RWPE1 (cell line): Measurements from ENCODE around the gene SCAMP4.

Experiments
- CTCF ChIA-PET: fragments of 350-600 bp; sonication (Branson Sonifier 250); formaldehyde crosslinking; extraction: SDS; loops from one replicate; lab custom pipeline; 2021; lab: Yijun Ruan, JAX
- POLR2A ChIA-PET: fragments of 400-600 bp; formaldehyde crosslinking; extraction: SDS; loops from one replicate; lab custom pipeline; 2020; ENCODE audit warnings: antibody characterized with exemption; ENCODE audit not compliant: low non-redundant PET; lab: Yijun Ruan, JAX
- DNase-seq: peaks from one replicate; pipeline ENCODE4 v3.0.0; 2012; ENCODE audit warnings: low spot score
- H3K27ac ChIP-seq: fragments of 450-650 bp; 2 replicates; pipeline ENCODE4 v1.5.1; 2017
- TF ChIP-seq, protein P1 (sequence below): fragments of 450-650 bp; conservative IDR thresholded peaks from 2 replicates; pipeline ENCODE4 v1.5.1; 2017; ENCODE audit warnings: low read depth, mild to moderate bottlenecking

The SCAMP4 gene, protein sequence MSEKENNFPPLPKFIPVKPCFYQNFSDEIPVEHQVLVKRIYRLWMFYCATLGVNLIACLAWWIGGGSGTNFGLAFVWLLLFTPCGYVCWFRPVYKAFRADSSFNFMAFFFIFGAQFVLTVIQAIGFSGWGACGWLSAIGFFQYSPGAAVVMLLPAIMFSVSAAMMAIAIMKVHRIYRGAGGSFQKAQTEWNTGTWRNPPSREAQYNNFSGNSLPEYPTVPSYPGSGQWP

DNA sequence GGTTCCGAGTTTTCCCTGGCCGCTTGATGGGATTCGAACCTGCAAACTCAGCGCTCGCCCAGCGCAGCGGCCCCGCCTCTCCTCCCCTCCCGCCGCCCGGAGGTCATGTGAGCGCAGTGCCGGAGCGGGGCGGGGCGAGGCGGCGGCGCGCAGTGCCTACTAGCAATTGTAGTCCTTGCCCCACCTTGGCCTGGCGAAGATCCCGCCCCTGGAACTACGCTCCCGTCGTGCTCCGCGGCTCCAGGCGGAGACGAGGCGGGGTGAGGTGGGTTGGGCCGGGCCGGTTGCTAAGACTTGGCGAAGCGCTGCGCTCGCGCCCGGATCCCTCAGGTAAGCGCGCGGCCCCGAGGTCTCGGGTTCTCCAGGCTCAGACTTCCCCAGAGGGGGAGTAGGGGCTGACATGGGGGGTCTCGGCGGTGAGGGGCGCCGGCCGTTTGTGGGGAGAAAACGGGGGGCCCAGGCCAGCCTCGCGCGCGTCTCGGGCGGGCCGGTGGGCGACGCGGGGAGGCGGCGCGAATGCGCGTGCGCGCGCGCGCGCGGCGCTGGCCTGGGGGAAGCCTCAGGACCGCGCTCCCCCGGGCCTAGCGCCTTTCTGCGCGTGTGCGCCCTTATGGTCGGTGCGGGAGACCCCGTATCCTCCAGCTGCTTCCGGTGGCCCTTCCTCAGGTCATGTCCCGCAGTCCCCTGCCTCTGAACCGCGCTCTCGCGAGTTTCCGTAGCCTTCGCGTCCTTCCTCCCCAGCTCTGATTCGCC, at the start of gene SCAMP4, which contains the start of gene ADAT3:
TSS of gene SCAMP4 (plus strand) at position 290 of the 753 bp plus-strand sequence. CDS start 9,621 bp downstream, outside the sequence.
TSS of gene ADAT3 (plus strand) at position 290 of the 753 bp plus-strand sequence. CDS start 6,649 bp downstream, outside the sequence.
- ChIA-PET CTCF (no interaction called here), POLR2A (interaction anchor here (0.6 kb wide), 1 partner anchor 20 kb away, joined by 3 read pairs; the partner anchor contains the start of gene ABHD17A)
- TF ChIP-seq, protein P1, sequence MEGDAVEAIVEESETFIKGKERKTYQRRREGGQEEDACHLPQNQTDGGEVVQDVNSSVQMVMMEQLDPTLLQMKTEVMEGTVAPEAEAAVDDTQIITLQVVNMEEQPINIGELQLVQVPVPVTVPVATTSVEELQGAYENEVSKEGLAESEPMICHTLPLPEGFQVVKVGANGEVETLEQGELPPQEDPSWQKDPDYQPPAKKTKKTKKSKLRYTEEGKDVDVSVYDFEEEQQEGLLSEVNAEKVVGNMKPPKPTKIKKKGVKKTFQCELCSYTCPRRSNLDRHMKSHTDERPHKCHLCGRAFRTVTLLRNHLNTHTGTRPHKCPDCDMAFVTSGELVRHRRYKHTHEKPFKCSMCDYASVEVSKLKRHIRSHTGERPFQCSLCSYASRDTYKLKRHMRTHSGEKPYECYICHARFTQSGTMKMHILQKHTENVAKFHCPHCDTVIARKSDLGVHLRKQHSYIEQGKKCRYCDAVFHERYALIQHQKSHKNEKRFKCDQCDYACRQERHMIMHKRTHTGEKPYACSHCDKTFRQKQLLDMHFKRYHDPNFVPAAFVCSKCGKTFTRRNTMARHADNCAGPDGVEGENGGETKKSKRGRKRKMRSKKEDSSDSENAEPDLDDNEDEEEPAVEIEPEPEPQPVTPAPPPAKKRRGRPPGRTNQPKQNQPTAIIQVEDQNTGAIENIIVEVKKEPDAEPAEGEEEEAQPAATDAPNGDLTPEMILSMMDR: no peak
- peak within 1 kb of the TSS; percentile 83 for H3K27ac ChIP-seq
- DNase-seq: peak; percentile 96

DNA sequence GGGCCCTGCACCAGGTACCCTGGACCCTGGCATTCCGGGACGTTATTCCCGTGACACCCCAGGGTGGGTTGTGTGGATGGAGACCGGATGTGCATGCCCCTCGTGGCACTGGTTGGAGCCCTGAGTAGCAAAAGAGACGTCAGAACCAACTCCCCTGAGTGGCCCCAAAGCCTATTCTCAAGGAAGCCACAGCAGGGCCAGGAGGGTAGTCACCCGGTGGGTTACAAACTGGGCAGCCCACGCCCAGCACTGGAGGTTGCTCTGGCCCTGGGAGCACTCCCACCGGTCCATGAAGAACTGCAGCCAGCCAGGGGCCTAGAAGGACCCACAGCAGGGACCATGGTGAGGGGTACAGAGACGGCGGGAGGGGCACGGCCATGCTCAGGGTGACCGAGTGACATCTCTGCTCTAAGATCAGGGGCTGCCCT, 49.4 kb upstream of the SCAMP4 start:
- H3K27ac ChIP-seq: peak overlapping the region; percentile 98
- no peak for DNase-seq
- ChIA-PET CTCF (no interaction called here), POLR2A (no interaction called here)
- TF ChIP-seq, protein P1: no peak

DNA sequence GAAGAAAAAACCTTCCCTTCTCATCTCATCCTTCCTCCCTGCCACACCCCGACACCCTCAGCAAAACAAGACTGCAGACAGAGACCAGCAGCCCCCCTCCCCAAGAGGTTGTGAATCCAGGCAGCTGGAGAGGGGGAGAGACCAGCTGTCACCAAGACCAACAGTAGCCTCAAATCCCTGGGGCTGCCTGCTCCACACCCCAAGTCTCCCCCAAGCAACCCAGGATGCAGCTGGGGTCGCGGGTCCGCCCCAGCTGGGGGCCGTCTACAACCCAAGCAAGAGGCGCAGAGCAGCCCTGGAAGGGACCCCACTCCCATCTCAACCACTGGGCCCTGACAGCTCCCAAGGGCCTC, 48.9 kb upstream of the SCAMP4 start:
- DNase-seq: no peak
- H3K27ac ChIP-seq: peak overlapping the region; percentile 98
- ChIA-PET CTCF (interaction anchor here (0.6 kb wide), 1 partner anchor 196 kb away, joined by 3 read pairs; no protein-coding TSS in a partner anchor), POLR2A (no interaction called here)
- TF ChIP-seq, protein P1: no peak

DNA sequence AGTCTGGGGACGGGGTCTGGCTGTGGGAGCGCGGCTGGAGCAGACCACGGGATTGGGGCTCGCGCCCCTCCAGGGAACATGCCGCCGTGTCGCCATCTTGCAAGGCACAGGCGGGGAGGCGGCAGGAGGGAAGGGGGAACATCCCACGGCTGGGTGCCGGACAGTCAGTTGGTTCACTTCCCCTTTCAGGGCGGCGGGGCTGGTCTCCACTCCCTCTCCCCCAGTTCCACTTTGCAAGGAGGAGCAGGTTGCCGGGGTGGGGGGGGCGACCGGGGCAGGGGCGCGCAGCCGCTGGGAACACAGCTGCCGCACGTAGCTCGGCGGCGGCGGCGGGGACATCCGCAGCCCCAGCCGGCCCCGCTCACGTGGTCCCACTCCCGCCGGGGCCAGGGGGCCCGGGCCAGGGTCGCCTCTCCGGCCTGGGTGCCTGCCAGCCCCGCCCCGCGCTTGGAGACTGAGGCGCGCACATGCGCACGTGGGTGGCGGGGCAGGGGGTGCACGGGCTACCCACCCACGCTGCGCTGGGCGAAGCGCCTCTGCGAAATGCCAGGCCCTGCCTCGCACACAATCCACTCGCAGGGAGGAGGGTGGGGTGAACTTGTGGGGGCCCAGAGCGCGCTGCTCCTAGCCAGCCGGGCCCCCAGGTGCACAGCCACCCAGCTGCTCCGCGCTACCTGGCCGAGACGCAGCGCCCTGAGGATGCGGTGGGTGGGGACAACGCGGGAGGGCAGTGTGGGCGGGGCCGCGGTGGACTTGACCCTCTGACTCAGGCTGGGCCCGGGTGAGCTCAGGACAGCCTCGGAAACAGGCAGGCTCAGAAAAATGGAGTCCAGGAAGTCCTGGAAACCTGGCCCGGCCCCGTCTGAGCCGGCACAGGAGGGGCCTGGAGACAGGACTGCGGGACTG, 48.2 kb upstream of the SCAMP4 start:
- POLR2A ChIA-PET: interaction anchor here (0.6 to 0.8 kb wide), 3 partner anchors 18 to 1831 kb away, joined by 3 to 5 read pairs (median 5); partner anchors contain the start of gene REEP6
- CTCF ChIA-PET: interaction anchor here (0.6 to 1.2 kb wide), 3 partner anchors 8 to 195 kb away, joined by 3 to 5 read pairs (median 3); no protein-coding TSS in a partner anchor
- TF ChIP-seq, protein P1: no peak
- DNase-seq: peak; percentile 86
- peak overlapping the region; percentile 98 for H3K27ac ChIP-seq

DNA sequence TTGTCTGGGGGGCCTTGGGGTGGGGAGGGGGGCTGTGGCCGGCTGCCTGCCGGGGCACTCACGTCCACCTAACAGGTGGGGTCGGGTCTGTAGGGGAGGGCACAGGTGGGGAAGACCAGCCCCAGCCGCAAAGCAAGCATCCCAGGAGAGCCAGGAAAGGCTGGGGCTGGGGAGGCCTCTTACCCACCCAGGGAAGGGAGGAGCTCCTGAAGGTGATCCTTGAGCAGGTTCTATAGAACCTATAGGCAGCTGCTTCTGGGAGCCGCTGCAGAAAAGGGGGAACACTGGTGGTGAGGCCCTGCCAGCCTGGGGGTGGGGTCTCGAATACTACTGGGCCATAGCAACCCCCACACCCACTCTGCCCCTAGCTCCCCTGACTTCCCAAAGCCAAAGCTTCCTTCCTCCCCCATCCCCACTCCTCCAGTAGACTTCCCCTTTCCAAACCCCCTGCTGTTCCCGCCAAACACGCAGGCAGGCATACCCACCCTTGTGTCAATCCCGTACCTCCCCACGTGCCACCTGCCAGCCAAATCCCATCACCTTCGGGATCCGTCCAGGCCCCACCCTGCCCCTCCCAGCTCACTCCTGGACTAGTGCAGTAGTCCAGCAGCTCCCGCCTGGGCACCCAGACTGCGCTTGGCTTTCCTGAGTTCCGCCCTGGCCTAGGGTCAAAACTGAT, 47.4 kb upstream of the SCAMP4 start:
- ChIA-PET POLR2A (interaction anchor here (0.5 to 0.8 kb wide), 5 partner anchors 12 to 1831 kb away, joined by 3 to 9 read pairs (median 5); partner anchors contain the start of gene REEP6), CTCF (interaction anchor here (1.0 to 1.2 kb wide), 3 partner anchors 9 to 185 kb away, joined by 3 to 5 read pairs (median 5); no protein-coding TSS in a partner anchor)
- no peak for DNase-seq
- peak overlapping the region; percentile 98 for H3K27ac ChIP-seq
- TF ChIP-seq, protein P1: no peak
